ENCODE results near the gene HBA2. TPM values are rescaled to one million over a fixed set of nuclear protein-coding genes. Genes with fewer than 3 reads are reported as not detected.
"Not testable (repeated sequence)": the region's sequence is repeated elsewhere in the genome, so short reads cannot be mapped to it uniquely, and the experiment has no call there.

Gene HBA2
- not detected in 2 replicates for total RNA-seq (2014; rRNA removed; shearing (Covaris generic); ENCODE audit: low replicate concordance)

DNA sequence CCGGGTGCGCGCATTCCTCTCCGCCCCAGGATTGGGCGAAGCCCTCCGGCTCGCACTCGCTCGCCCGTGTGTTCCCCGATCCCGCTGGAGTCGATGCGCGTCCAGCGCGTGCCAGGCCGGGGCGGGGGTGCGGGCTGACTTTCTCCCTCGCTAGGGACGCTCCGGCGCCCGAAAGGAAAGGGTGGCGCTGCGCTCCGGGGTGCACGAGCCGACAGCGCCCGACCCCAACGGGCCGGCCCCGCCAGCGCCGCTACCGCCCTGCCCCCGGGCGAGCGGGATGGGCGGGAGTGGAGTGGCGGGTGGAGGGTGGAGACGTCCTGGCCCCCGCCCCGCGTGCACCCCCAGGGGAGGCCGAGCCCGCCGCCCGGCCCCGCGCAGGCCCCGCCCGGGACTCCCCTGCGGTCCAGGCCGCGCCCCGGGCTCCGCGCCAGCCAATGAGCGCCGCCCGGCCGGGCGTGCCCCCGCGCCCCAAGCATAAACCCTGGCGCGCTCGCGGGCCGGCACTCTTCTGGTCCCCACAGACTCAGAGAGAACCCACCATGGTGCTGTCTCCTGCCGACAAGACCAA, at the start of gene HBA2:
Gene HBA2, plus strand, starts transcription at position 503 of the 568 bp plus-strand sequence. Its CDS starts 37 bp downstream, at position 540.
- in situ Hi-C loops (cut with HindIII; ENCODE audit: low pct_unique_long_range_greater_than_20kb, low sequenced_read_pairs), result not testable (repeated sequence)

GRCh38 chr16:123558-124350, 48.9 kb upstream of the HBA2 start:
- not testable (repeated sequence) for DNase-seq (ENCODE audit: low read depth)

More for the DNA sequence above, at the start of gene HBA2:
- not testable (repeated sequence) for DNase-seq (ENCODE audit: low read depth)

DNA sequence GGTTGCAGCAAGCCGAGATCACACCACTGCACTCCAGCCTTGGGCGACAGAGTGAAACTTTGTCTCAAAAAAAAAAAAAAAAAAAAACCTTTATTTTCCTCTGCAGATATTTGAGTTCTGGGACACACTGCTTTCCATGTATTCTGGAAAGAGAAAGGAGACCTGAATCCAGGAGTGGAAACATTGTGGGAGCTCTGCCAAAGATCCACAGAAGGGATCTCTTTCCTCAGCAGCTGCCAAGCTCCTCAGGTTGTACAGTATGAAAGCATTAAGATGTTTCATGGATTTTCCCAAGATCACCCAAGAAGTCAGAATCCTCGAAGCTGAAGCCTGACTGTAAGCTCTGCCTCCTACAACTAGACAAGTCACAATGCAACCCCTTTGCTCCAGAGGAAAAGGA, 47.7 kb upstream of the HBA2 start:
- no peak for DNase-seq (ENCODE audit: low read depth)
- in situ Hi-C loops (cut with HindIII; ENCODE audit: low pct_unique_long_range_greater_than_20kb, low sequenced_read_pairs), result no loop called here

More at GRCh38 chr16:123558-124350, 48.9 kb upstream of the HBA2 start:
- in situ Hi-C loops (cut with HindIII; ENCODE audit: low pct_unique_long_range_greater_than_20kb, low sequenced_read_pairs), result not testable (repeated sequence)

GRCh38 chr16:129075-129474, 43.6 kb upstream of the HBA2 start:
- in situ Hi-C loops (cut with HindIII; ENCODE audit: low pct_unique_long_range_greater_than_20kb, low sequenced_read_pairs), result no loop called here
- no peak for DNase-seq (ENCODE audit: low read depth)

- in situ Hi-C loops (cut with HindIII; ENCODE audit: low pct_unique_long_range_greater_than_20kb, low sequenced_read_pairs), result no loop called here
These were observed 42.0 kb upstream of the HBA2 start for GRCh38 chr16:130533-131173.

DNA sequence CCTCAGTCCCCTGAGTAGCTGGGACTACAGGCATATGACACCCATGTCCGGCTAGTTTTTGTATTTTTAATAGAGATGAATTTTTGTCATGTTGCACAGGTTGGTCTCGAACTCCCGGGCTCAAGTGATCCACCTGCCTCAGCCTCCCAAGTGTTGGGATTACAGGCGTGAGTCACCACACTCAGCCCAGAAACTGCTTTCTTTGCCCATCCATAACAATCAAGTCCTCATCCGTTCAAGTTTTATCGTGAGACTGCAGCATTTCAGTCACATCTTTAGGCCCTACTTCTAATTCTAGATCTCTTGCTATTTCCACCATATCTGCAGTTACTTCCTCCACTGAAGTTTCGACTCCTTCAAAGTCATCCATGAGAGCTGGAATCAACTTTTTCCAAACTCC, 40.6 kb upstream of the HBA2 start:
- no peak for DNase-seq (ENCODE audit: low read depth)
- in situ Hi-C loops (cut with HindIII; ENCODE audit: low pct_unique_long_range_greater_than_20kb, low sequenced_read_pairs), result no loop called here

More at GRCh38 chr16:130533-131173, 42.0 kb upstream of the HBA2 start:
- DNase-seq (ENCODE audit: low read depth), result no peak

- DNase-seq (ENCODE audit: low read depth), result no peak
- in situ Hi-C loops (cut with HindIII; ENCODE audit: low pct_unique_long_range_greater_than_20kb, low sequenced_read_pairs), result no loop called here
These were observed 39.0 kb upstream of the HBA2 start for GRCh38 chr16:133716-134115.

GRCh38 chr16:138049-138417, 34.6 kb upstream of the HBA2 start:
- peak; percentile 31 for DNase-seq (ENCODE audit: low read depth)

DNA sequence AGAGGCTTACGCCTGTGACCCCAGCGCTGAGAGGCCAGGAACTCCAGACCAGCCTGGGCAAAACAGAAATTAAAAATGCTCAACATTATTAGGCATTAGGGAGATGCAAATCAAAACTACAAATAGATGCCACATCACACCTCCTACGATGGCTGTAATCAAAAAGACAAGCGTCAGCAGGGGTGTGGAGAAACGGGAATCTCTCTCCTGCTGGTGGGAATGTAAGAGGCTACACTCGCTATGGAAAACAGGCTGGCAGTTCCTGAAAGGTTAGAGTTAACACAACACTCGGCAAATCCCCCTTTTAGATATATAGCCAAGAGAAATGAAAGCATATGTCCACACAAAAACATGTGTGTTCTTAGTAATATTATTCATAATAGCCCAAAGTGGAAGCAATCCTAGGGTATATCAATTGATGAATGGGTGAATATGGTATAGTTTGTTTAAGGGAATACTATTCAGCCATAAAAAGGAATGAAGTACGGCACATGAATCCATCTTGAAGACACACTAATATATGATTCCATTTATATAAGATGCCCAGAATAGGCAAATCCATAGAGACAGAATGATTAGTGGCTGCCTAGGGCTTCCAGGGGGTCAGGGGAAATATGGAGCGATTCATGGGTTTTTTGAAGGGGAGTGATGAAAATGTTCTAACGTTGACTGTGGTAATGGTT, 32.4 kb upstream of the HBA2 start:
- in situ Hi-C loops (cut with HindIII; ENCODE audit: low pct_unique_long_range_greater_than_20kb, low sequenced_read_pairs), result no loop called here

More at GRCh38 chr16:138049-138417, 34.6 kb upstream of the HBA2 start:
- in situ Hi-C loops (cut with HindIII; ENCODE audit: low pct_unique_long_range_greater_than_20kb, low sequenced_read_pairs), result no loop called here

DNA sequence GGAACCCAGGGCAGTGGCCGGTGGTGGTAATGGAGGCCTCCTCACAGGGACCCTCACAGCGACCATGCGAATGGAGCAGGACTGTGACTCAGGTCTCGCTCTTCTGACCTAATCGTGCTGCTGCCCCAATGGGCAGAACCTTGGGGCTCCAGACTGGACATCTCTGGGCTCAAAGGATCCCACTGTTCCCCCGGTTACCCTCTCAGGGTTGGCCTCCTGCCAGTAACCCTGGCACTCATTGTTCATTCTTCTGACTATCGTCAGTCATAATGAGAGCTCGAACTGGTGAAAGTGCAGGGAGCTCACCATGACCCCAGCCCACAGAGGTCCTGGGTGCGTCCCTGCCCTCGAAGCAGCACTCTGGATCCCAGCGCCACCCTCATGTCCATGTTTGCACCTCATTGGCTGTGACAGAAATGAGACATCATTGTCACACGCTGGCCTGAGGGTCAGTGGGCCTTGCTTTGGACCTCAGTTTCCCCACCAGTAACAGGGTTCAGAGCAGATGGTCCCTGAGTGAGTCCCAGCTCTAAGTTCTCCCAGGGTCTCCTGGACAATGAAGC, 30.2 kb upstream of the HBA2 start:
- in situ Hi-C loops (cut with HindIII; ENCODE audit: low pct_unique_long_range_greater_than_20kb, low sequenced_read_pairs), result no loop called here
- no peak for DNase-seq (ENCODE audit: low read depth)

More for the DNA sequence above, 32.4 kb upstream of the HBA2 start:
- DNase-seq (ENCODE audit: low read depth), result no peak

GRCh38 chr16:143047-143446, 29.6 kb upstream of the HBA2 start:
- no peak for DNase-seq (ENCODE audit: low read depth)
- in situ Hi-C loops (cut with HindIII; ENCODE audit: low pct_unique_long_range_greater_than_20kb, low sequenced_read_pairs), result no loop called here

DNA sequence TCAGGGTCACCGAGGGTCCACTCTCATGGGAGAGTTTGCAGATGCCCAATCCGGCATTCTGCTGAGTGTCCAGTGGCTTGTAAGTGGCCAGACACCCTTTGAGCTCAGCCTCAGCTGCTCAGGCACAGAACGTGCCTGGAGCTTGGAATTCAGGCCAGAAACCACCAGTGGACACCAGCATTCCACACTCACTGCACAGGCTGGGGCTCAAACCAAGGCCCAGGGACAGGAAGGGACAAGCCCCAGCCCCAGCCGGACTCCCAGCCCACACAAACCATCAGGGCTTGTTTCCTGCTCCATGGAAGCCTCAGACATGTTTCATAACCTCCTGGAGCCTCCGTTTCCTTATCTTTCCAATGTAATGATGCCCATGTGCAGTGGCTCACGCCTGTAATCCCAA, 29.2 kb upstream of the HBA2 start:
- in situ Hi-C loops (cut with HindIII; ENCODE audit: low pct_unique_long_range_greater_than_20kb, low sequenced_read_pairs), result no loop called here
- no peak for DNase-seq (ENCODE audit: low read depth)

- DNase-seq (ENCODE audit: low read depth), result no peak
- in situ Hi-C loops (cut with HindIII; ENCODE audit: low pct_unique_long_range_greater_than_20kb, low sequenced_read_pairs), result no loop called here
These were observed 27.9 kb upstream of the HBA2 start for GRCh38 chr16:144797-145252.

DNA sequence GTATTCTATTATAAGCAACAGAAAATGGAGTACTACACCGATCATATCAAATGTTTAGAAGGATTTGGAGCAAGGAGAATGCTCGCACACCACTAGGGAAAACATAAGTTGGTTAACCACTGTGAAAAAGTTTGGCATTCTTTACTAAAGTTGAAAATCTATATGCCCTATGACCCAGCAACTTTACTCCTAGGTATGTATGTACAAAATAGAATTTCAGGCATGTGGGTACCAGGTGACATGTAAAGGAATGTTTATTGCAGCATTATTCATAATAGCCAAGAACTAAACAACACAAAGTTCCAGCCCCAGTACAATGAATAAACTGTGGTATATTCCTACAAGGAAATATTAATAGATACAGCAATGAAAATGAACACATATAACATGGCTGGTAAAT, 26.0 kb upstream of the HBA2 start:
- no peak for DNase-seq (ENCODE audit: low read depth)
- in situ Hi-C loops (cut with HindIII; ENCODE audit: low pct_unique_long_range_greater_than_20kb, low sequenced_read_pairs), result no loop called here

- in situ Hi-C loops (cut with HindIII; ENCODE audit: low pct_unique_long_range_greater_than_20kb, low sequenced_read_pairs), result no loop called here
- peak; percentile 53 for DNase-seq (ENCODE audit: low read depth)
These were observed 23.5 kb upstream of the HBA2 start for GRCh38 chr16:149024-149660.

DNA sequence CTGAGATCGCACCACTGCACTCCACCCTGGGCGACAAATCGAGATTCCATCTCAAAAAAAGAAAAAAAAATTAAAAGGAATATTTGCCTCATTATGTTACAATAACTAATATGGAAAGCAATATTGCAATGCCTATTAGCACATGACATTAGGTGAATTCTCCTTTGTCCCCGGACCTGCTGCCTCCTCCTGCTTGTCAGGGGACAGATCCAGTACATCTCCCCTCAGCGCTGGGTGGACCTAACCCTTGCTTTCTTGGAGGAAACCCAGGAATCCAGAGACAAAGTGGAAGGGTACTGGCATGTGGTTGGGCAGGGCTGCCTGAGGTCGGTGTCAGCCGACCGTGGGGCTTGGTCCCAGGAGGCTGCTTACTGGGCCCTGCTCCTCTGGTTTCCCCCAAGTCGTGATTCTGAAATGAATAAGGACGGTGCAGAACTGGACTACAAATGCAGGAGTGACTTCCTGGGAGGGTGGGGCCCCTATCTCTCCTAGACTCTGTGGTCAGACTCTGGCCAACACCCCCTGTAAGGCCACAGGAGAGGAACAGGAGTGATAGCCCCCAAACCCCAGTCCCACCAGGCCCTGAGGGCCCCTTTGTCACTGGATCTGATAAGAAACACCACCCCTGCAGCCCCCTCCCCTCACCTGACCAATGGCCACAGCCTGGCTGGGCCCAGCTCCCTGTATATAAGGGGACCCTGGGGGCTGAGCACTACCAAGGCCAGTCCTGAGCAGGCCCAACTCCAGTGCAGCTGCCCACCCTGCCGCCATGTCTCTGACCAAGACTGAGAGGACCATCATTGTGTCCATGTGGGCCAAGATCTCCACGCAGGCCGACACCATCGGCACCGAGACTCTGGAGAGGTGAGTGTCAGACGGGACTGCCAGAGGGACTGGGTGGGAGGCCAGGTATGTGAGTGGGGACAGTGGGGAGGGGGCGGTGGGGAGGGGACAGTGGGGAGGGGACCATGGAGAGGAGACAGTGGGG, 20.2 kb upstream of the HBA2 start, which contains the start of gene HBZ:
Gene HBZ, plus strand, starts transcription at position 504 of the 988 bp plus-strand sequence. Its CDS starts 266 bp downstream, at position 770.
- in situ Hi-C loops (cut with HindIII; ENCODE audit: low pct_unique_long_range_greater_than_20kb, low sequenced_read_pairs), result no loop called here
- DNase-seq (ENCODE audit: low read depth), result no peak

GRCh38 chr16:153129-153521, 19.6 kb upstream of the HBA2 start:
- DNase-seq (ENCODE audit: low read depth); in situ Hi-C loops (cut with HindIII; ENCODE audit: low pct_unique_long_range_greater_than_20kb, low sequenced_read_pairs): not testable (repeated sequence)
